Measurements from ENCODE around the gene RHOV. TPM values are rescaled to one million over a fixed set of nuclear protein-coding genes. Genes with fewer than 3 reads are reported as not detected.

Gene RHOV
- total RNA-seq, 1 donor from 2014 or later: 0.27 TPM

DNA sequence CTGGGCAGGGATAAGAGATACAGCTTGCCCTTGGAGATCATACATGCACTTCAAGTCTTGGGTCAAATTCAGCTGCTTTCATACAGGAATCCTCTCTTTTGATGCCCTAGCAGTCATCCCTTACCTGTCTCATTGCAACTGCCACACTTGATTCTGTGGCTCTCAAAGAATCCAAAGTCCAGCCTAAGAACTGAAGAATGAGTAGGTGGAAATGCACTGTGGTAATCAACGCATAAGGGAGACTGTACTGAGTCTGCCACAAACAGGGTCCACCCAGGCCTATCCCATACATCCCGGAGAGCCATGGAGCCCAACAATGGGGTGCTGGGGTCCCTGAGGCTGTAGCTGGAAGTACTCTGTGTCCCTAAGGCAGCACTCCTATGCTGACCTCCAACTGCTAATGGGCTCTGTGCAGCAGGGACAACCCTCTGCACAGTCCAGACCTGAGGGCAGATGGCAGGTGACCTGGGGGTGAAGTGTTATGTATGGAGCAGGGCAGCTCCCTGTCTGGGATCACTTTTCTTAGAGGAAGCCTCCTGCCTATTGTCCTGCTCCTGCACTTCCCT lies 18.5 kb upstream of the RHOV start:
- ChIA-PET CTCF (interaction anchor here (0.8 to 5.0 kb wide), 13 partner anchors 10 to 337 kb away, joined by 3 to 139 read pairs (median 4); partner anchors contain the start of gene RHOV), POLR2A (interaction anchor here (0.7 to 1.4 kb wide), 4 partner anchors 11 to 223 kb away, joined by 3 to 6 read pairs (median 4); partner anchors contain the start of gene INO80)
- intact Hi-C loops (cut with micrococcal nuclease): loop anchor here (5.0 kb wide), 1 partner anchor 225 kb away; the partner anchor contains the start of gene INO80
- Mint-ChIP-seq H3K27me3 (no peaks in the 10 kb centered on the region), H3K4me1 (peaks cover 32% of the 10 kb centered on the region), H3K36me3 (ENCODE audit: low read depth) (peaks cover 20% of the 10 kb centered on the region), H3K9me3 (no peaks in the 10 kb centered on the region), H3K27ac (no peak overlapping the region), H3K4me3 (no peak overlapping the region)
- no peak for DNase-seq
- TF ChIP-seq, protein P1, sequence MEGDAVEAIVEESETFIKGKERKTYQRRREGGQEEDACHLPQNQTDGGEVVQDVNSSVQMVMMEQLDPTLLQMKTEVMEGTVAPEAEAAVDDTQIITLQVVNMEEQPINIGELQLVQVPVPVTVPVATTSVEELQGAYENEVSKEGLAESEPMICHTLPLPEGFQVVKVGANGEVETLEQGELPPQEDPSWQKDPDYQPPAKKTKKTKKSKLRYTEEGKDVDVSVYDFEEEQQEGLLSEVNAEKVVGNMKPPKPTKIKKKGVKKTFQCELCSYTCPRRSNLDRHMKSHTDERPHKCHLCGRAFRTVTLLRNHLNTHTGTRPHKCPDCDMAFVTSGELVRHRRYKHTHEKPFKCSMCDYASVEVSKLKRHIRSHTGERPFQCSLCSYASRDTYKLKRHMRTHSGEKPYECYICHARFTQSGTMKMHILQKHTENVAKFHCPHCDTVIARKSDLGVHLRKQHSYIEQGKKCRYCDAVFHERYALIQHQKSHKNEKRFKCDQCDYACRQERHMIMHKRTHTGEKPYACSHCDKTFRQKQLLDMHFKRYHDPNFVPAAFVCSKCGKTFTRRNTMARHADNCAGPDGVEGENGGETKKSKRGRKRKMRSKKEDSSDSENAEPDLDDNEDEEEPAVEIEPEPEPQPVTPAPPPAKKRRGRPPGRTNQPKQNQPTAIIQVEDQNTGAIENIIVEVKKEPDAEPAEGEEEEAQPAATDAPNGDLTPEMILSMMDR (IDR thresholded peaks at IDR 0.05): no peak
- ATAC-seq (ENCODE audit: low read depth): no peak

DNA sequence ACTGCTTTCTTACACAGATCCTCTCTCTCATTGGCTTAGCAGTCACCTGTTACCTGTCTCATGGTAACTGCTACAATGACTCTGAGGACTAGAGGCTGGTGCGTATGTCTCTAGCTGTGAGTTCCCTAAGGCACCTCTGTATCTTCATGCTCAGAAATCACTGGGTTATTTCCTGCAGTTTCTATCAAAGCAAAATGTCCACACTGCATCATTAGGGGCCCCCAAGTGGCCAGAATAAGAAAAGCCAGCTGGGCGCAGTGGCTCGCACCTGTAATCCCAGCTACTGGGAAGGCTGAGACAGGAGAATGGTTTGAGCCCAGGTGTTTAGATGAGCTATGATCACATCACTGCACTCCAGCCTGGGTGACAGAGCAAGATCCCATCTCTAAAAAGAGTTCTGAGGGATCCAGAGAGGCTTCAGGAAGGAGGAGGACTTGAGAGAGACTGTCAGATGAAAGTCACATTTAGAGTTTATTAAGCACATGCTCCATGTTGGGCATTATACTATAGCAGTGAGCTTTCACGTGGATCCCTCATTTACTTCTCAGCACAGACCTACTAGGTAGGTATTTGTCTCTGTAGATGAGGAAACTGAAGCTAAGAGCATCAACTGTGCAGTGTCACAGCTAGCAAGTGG lies 17.9 kb upstream of the RHOV start:
- ChIA-PET POLR2A (interaction anchor here (0.6 to 1.4 kb wide), 5 partner anchors 11 to 314 kb away, joined by 3 to 15 read pairs (median 5); partner anchors contain the start of gene INO80), CTCF (interaction anchor here (0.6 to 5.0 kb wide), 14 partner anchors 10 to 338 kb away, joined by 3 to 139 read pairs (median 4); partner anchors contain the start of gene RHOV)
- Mint-ChIP-seq H3K9me3 (no peaks in the 10 kb centered on the region), H3K4me3 (peak overlapping the region; percentile 16), H3K27ac (no peak overlapping the region), H3K27me3 (no peaks in the 10 kb centered on the region), H3K4me1 (peaks cover 30% of the 10 kb centered on the region), H3K36me3 (ENCODE audit: low read depth) (peaks cover 14% of the 10 kb centered on the region)
- ATAC-seq (ENCODE audit: low read depth) (no peak), DNase-seq (no peak)
- intact Hi-C loops (cut with micrococcal nuclease): loop anchor here (5.0 kb wide), 1 partner anchor 225 kb away; the partner anchor contains the start of gene INO80
- TF ChIP-seq, protein P1 (IDR thresholded peaks at IDR 0.05): no peak

DNA sequence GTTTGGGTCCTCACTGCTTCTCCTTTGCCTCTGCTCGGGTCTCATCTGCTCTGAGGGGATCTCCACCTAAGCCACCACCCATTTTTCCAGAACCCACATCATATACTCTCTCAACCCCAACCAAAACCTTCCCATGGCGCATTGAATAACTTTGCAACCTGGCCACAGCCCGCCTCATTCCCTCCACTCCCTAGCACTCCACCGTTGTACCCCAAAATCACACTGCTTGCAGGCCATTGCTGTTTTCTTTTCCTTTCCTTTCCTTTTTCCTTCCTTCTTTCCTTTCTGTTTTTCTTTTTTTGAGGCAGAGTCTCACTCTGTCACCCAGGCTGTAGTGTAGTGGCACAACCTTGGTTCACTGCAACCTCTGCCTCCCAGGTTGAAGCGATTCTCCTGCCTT lies 17.1 kb upstream of the RHOV start:
- intact Hi-C loops (cut with micrococcal nuclease): loop anchor here (5.0 kb wide), 1 partner anchor 226 kb away; the partner anchor contains the start of gene INO80
- POLR2A ChIA-PET: interaction anchor here (0.6 kb wide), 1 partner anchor 315 kb away, joined by 15 read pairs; no protein-coding TSS in a partner anchor
- H3K4me1 Mint-ChIP-seq: peaks cover 29% of the 10 kb centered on the region
- H3K27me3 Mint-ChIP-seq: no peaks in the 10 kb centered on the region
- peaks cover 8% of the 10 kb centered on the region for H3K36me3 Mint-ChIP-seq (ENCODE audit: low read depth)
- H3K9me3 Mint-ChIP-seq: no peaks in the 10 kb centered on the region
- TF ChIP-seq, protein P1 (IDR thresholded peaks at IDR 0.05): no peak
- DNase-seq (no peak), ATAC-seq (ENCODE audit: low read depth) (no peak)
- no peak overlapping the region for H3K27ac Mint-ChIP-seq
- H3K4me3 Mint-ChIP-seq: no peak overlapping the region
- CTCF ChIA-PET: interaction anchor here (0.6 to 5.0 kb wide), 8 partner anchors 12 to 46 kb away, joined by 3 to 139 read pairs (median 4); partner anchors contain the start of gene RHOV

DNA sequence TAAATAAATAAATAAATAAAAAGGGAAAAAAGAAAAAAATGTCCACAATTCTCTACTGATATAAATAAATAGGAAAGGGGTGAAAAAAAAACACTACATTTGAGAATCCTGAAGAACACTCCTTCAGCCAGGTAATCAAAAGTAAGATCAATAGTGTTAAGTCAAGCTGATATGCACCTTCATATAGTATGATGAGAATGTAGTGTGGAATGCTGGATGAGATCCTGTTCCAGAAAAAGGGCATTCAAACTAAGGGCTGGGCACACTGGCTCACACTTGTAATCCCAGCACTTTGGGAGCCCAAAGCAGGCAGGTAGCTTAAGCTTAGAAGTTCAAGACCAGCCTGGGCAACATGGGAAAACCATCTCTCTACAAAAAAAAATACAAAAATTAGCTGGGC lies 15.1 kb upstream of the RHOV start:
- POLR2A ChIA-PET: no interaction called here
- no peak overlapping the region for H3K27ac Mint-ChIP-seq

More for the DNA sequence above, 15.1 kb upstream of the RHOV start:
- no peak for ATAC-seq (ENCODE audit: low read depth)
- TF ChIP-seq, protein P1 (IDR thresholded peaks at IDR 0.05): no peak
- no peak for DNase-seq
- intact Hi-C loops (cut with micrococcal nuclease): no loop called here
- no peaks in the 10 kb centered on the region for H3K9me3 Mint-ChIP-seq
- no peaks in the 10 kb centered on the region for H3K27me3 Mint-ChIP-seq
- CTCF ChIA-PET: interaction anchor here (1.3 to 5.0 kb wide), 2 partner anchors 15 to 32 kb away, joined by 6 to 139 read pairs; partner anchors contain the start of gene RHOV
- H3K4me3 Mint-ChIP-seq: no peak overlapping the region
- peaks cover 13% of the 10 kb centered on the region for H3K4me1 Mint-ChIP-seq
- no peaks in the 10 kb centered on the region for H3K36me3 Mint-ChIP-seq (ENCODE audit: low read depth)

All from activated B cell treated with CpG ODN at 0.5 μM for 24 hours (primary cell).